DND-41 (cell line): ENCODE results near the gene UST.

Source experiments
- ATAC-seq: fragments of 200-7000 bp; cut with Tn5 transposase; 3 replicates; pipeline ENCODE4 v1.9.1; 2021; ENCODE audit warnings: low read depth; ENCODE audit not compliant: insufficient read depth
- DNase-seq: peaks from one replicate; pipeline ENCODE4 v3.0.0-alpha.2; 2020
- H2AFZ ChIP-seq: 2 replicates; pipeline ENCODE4 v1.6.0; 2012; ENCODE audit warnings: low read depth, low read length
- H3K27ac ChIP-seq: 2 replicates; pipeline ENCODE4 v1.5.1; 2012; ENCODE audit warnings: low read length, inconsistent platforms
- H3K27me3 ChIP-seq: fragments of 200-600 bp; sonication (generic); 2 replicates; pipeline ENCODE4 v1.6.0; 2012; ENCODE audit warnings: low read length, mild to moderate bottlenecking, inconsistent platforms; ENCODE audit not compliant: insufficient read depth, poor library complexity
- H3K36me3 ChIP-seq: 2 replicates; pipeline ENCODE4 v1.5.1; 2012; ENCODE audit warnings: low read length, inconsistent platforms; ENCODE audit not compliant: insufficient read depth
- H3K4me1 ChIP-seq: 2 replicates; pipeline ENCODE4 v1.5.1; 2012; ENCODE audit warnings: mild to moderate bottlenecking, low read length; ENCODE audit not compliant: insufficient read depth
- H3K4me2 ChIP-seq: 2 replicates; pipeline ENCODE4 v1.6.0; 2012; ENCODE audit warnings: mild to moderate bottlenecking, moderate library complexity, low read length, inconsistent platforms; ENCODE audit not compliant: insufficient read depth
- H3K4me3 ChIP-seq, 2 experiments: fragments of 200-600 bp in 1 of 2; shearing (Covaris generic) in 1 of 2; 2 replicates each; pipeline ENCODE4 v1.5.1; 2012 to 2016; ENCODE audit warnings: inconsistent platforms in 2 of 2, low read length in 2 of 2, mild to moderate bottlenecking in 2 of 2, low read depth in 1 of 2, moderate library complexity in 1 of 2
- H3K79me2 ChIP-seq: 2 replicates; pipeline ENCODE4 v1.6.0; 2012; ENCODE audit warnings: low read length, inconsistent platforms; ENCODE audit not compliant: insufficient read depth
- H3K9ac ChIP-seq: 2 replicates; pipeline ENCODE4 v1.6.0; 2012; ENCODE audit warnings: low read depth, mild to moderate bottlenecking, inconsistent platforms, low read length, moderate library complexity
- H3K9me3 ChIP-seq: 2 replicates; pipeline ENCODE4 v1.5.1; 2012; ENCODE audit warnings: low read length, moderate library complexity, mild to moderate bottlenecking, inconsistent platforms; ENCODE audit not compliant: insufficient read depth, severe bottlenecking
- H4K20me1 ChIP-seq: 2 replicates; pipeline ENCODE4 v1.6.0; 2012; ENCODE audit warnings: low read length; ENCODE audit not compliant: insufficient read depth
- EZH2 ChIP-seq: IDR thresholded peaks from 3 replicates; pipeline ENCODE4 v1.6.1; 2012; ENCODE audit warnings: borderline replicate concordance, low read depth, mild to moderate bottlenecking, moderate library complexity, low read length, inconsistent platforms; ENCODE audit not compliant: severe bottlenecking
- TF ChIP-seq, protein P1 (sequence below): IDR thresholded peaks from 2 replicates; pipeline ENCODE4 v1.5.1; 2012; ENCODE audit warnings: borderline replicate concordance, low read length, moderate library complexity, mild to moderate bottlenecking; ENCODE audit not compliant: poor library complexity, severe bottlenecking; ENCODE audit errors: extremely low read depth

UST gene

GRCh38 chr6:148771212-148771601 is 24.4 kb downstream of the UST start:
- H3K36me3 ChIP-seq, result no peaks in the 10 kb centered on the region
- peak overlapping the region; percentile 52 for H3K27ac ChIP-seq
- H3K4me3 ChIP-seq, result no peak overlapping the region
- TF ChIP-seq EZH2, result no peak
- TF ChIP-seq, protein P1, sequence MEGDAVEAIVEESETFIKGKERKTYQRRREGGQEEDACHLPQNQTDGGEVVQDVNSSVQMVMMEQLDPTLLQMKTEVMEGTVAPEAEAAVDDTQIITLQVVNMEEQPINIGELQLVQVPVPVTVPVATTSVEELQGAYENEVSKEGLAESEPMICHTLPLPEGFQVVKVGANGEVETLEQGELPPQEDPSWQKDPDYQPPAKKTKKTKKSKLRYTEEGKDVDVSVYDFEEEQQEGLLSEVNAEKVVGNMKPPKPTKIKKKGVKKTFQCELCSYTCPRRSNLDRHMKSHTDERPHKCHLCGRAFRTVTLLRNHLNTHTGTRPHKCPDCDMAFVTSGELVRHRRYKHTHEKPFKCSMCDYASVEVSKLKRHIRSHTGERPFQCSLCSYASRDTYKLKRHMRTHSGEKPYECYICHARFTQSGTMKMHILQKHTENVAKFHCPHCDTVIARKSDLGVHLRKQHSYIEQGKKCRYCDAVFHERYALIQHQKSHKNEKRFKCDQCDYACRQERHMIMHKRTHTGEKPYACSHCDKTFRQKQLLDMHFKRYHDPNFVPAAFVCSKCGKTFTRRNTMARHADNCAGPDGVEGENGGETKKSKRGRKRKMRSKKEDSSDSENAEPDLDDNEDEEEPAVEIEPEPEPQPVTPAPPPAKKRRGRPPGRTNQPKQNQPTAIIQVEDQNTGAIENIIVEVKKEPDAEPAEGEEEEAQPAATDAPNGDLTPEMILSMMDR, result no peak
- ATAC-seq, result peak; percentile 57; the same call in 2 of the 3 replicates
- H3K79me2 ChIP-seq, result peaks cover 26% of the 10 kb centered on the region
- H3K4me2 ChIP-seq, result peak overlapping the region; percentile 55; the same call in 1 of the 2 replicates
- peaks cover 42% of the 10 kb centered on the region for H3K4me1 ChIP-seq
- no peak overlapping the region for H3K9ac ChIP-seq
- H4K20me1 ChIP-seq, result no peaks in the 10 kb centered on the region
- no peak overlapping the region for H2AFZ ChIP-seq
- H3K27me3 ChIP-seq, result no peaks in the 10 kb centered on the region
- DNase-seq, result peak; percentile 38
- no peaks in the 10 kb centered on the region for H3K9me3 ChIP-seq

GRCh38 chr6:148771896-148772554 is 25.2 kb downstream of the UST start:
- no peaks in the 10 kb centered on the region for H3K9me3 ChIP-seq
- ATAC-seq, result peak; percentile 92
- no peaks in the 10 kb centered on the region for H4K20me1 ChIP-seq
- no peak overlapping the region for H2AFZ ChIP-seq
- peaks cover 42% of the 10 kb centered on the region for H3K4me1 ChIP-seq
- no peak for TF ChIP-seq EZH2
- TF ChIP-seq, protein P1, result no peak
- no peak overlapping the region for H3K9ac ChIP-seq
- H3K4me2 ChIP-seq, result peak overlapping the region; percentile 55
- no peaks in the 10 kb centered on the region for H3K36me3 ChIP-seq
- H3K27ac ChIP-seq, result peak overlapping the region; percentile 52
- H3K27me3 ChIP-seq, result no peaks in the 10 kb centered on the region
- peak overlapping the region in 1 of 2 experiments; percentile 30; a peak in 2 of 4 replicates for H3K4me3 ChIP-seq
- H3K79me2 ChIP-seq, result peaks cover 27% of the 10 kb centered on the region
- peak; percentile 51 for DNase-seq

GRCh38 chr6:148775161-148775560 is 28.3 kb downstream of the UST start:
- Histone ChIP-seq H3K79me2 (peaks cover 16% of the 10 kb centered on the region; the same call in 1 of the 2 replicates), H3K9me3 (no peaks in the 10 kb centered on the region), H3K9ac (no peak overlapping the region), H3K27ac (no peak overlapping the region), H2AFZ (no peak overlapping the region), H3K4me1 (peaks cover 32% of the 10 kb centered on the region), H3K27me3 (no peaks in the 10 kb centered on the region), H3K36me3 (no peaks in the 10 kb centered on the region), H4K20me1 (no peaks in the 10 kb centered on the region), H3K4me2 (no peak overlapping the region), H3K4me3 (no peak overlapping the region)
- no peak for DNase-seq
- TF ChIP-seq, protein P1, result no peak
- no peak for TF ChIP-seq EZH2
- ATAC-seq, result no peak
